Psoas muscle (tissue), 8 donors: ENCODE data around the gene LSM7. TPM values are rescaled to one million over a fixed set of nuclear protein-coding genes. Genes with fewer than 3 reads are reported as not detected.
A peak's percentile ranks its signal among the peaks of the same experiment; 100 is the strongest.

Experiments used
- ATAC-seq, 4 donors: fragments of 200-7000 bp; cut with Tn5 transposase; one replicate each; pipeline ENCODE4 v1.9.1; 2020; ENCODE audit warnings: moderate library complexity in 3 of 4, mild to moderate bottlenecking in 2 of 4
- DNase-seq, 2 donors: peaks; one replicate each; pipeline ENCODE4 v3.0.0-alpha.2; 2020
- H3K27ac ChIP-seq: fragments of 200-600 bp; one replicate; pipeline ENCODE4 v1.8.0; 2022
- H3K27me3 ChIP-seq, 3 donors: fragments of 200-600 bp in 1 of 3; one replicate each; pipeline versions ENCODE4 v1.6.1 to v1.8.0; 2013 to 2022; ENCODE audit warnings: low read length in 2 of 3, mild to moderate bottlenecking in 2 of 3, moderate library complexity in 1 of 3; ENCODE audit not compliant: insufficient read depth in 3 of 3
- H3K36me3 ChIP-seq, 2 donors: fragments of 200-600 bp in 1 of 2; one replicate each; pipeline versions ENCODE4 v1.6.1 to v1.8.0; 2013 to 2022; ENCODE audit warnings: low read depth in 1 of 2, mild to moderate bottlenecking in 1 of 2, moderate library complexity in 1 of 2; ENCODE audit not compliant: insufficient read depth in 1 of 2
- H3K4me1 ChIP-seq: fragments of 200-600 bp; one replicate; pipeline ENCODE4 v1.8.0; 2022
- H3K4me3 ChIP-seq: fragments of 200-600 bp; one replicate; pipeline ENCODE4 v1.8.0; 2022; ENCODE audit warnings: mild to moderate bottlenecking
- H3K9me3 ChIP-seq: fragments of 200-600 bp; one replicate; pipeline ENCODE4 v1.8.0; 2022
- CTCF ChIP-seq: fragments of 200-600 bp; IDR thresholded peaks from one replicate; pipeline ENCODE4 v1.8.0; 2022; ENCODE audit warnings: antibody characterized with exemption
- WGBS, 3 donors: extraction: QIAGEN DNeasy Blood & Tissue Kit; methylation state at CpG; one replicate each; pipeline versions ENCODE4 v1.1.6 to v1.1.7; 2013; 5-methylcytosine and 5-hydroxymethylcytosine counted together
- intact Hi-C, 2 donors: fragments of 100-400 bp; cut with DNase I; formaldehyde crosslinking; loops; one replicate each; pipeline versions ENCODE4 v1.11.0 to v1.14.2; 2022
- polyA plus RNA-seq, 3 donors: library from polyadenylated mRNA; stranded (reverse); fragments of 200-250 nt; gene quantifications; one replicate each; pipeline ENCODE4 v1.2.3, GENCODE V29; 2013
- total RNA-seq, 4 donors: library from RNA; stranded (reverse); fragmentation: NEBNext Ultra II Directional in 2 of 4; extraction: Animal tissue kit (Norgen Biotek cat#: 25700) in 2 of 4; gene quantifications; one replicate each; pipeline versions ENCODE4 v1.2.1 to v1.2.4, GENCODE V29; 2021 to 2023
- donor health status: healthy with polysubstance abuse.
- donor health status: DM: no; HTN: no; CAD: no; lungs with moderate emphysema.
- donor health status: Bipolar disorder and iron deficiency.
- donor health status: healthy.
- donor health status: DM: yes; HTN: yes; CAD: no.
- donor health status: DM: no; HTN: no; CAD: no.
- donor health status: DM: no; HTN: no; CAD: no.
- donor health status: DM: yes; HTN: yes; CAD: no.

The LSM7 gene
- total and polyA plus RNA-seq, 7 donors, result 42.2 to 323 (median 89.8) TPM

- H3K9me3 ChIP-seq, result no peaks in the 10 kb centered on the region
- WGBS, 3 donors, result 21 to 28% (median 23%) methylated on average over 29 to 44 of the region's 44 CpGs
- no peak within 1 kb of the TSS for H3K4me3 ChIP-seq
- ATAC-seq (peak in 1 of 4 donors; percentile 13), DNase-seq (peak in 1 of 2 donors; percentile 42)
- intact Hi-C loops, result no loop called here
- no peak within 1 kb of the TSS for H3K27ac ChIP-seq
- TF ChIP-seq CTCF, result no peak
- peaks cover 0 to 28% (median 8%) of the 10 kb centered on the region in 3 donors for H3K27me3 ChIP-seq
- H3K4me1 ChIP-seq, result peaks cover 9% of the 10 kb centered on the region
- H3K36me3 ChIP-seq, result no peaks in the 10 kb centered on the region
Observed at GRCh38 chr19:2359992-2360685, 31.8 kb upstream of the LSM7 start, which contains the start of gene TMPRSS9. TMPRSS9 (plus strand) TSS chr19:2360265; CDS start chr19:2389786, 29,521 bp downstream.

- TF ChIP-seq CTCF, result no peak
- intact Hi-C loops, result no loop called here
- peak in 1 of 2 donors; percentile 24 for DNase-seq
- ATAC-seq, result no peak
- no peak overlapping the region for H3K4me3 ChIP-seq
- H3K36me3 ChIP-seq, result peaks cover 0 to 13% of the 10 kb centered on the region in 2 donors
- H3K27ac ChIP-seq, result no peak overlapping the region
- no peaks in the 10 kb centered on the region for H3K9me3 ChIP-seq
- H3K27me3 ChIP-seq, result peaks cover 0 to 28% (median 6%) of the 10 kb centered on the region in 3 donors
- 72 to 77% (median 72%) methylated on average over 28 of the region's 28 CpGs for WGBS, 3 donors
- H3K4me1 ChIP-seq, result peaks cover 9% of the 10 kb centered on the region
Observed at GRCh38 chr19:2358548-2359173, 30.3 kb upstream of the LSM7 start.

GRCh38 chr19:2357279-2358206 lies 29.2 kb upstream of the LSM7 start:
- Histone ChIP-seq H3K9me3 (no peaks in the 10 kb centered on the region), H3K4me1 (peaks cover 9% of the 10 kb centered on the region), H3K4me3 (no peak overlapping the region), H3K36me3 (peaks cover 0 to 24% of the 10 kb centered on the region in 2 donors), H3K27me3 (peaks cover 0 to 21% (median 6%) of the 10 kb centered on the region in 3 donors), H3K27ac (no peak overlapping the region)
- ATAC-seq (no peak), DNase-seq (no peak)
- WGBS, 3 donors, result 89 to 97% (median 91%) methylated on average over 3 of the region's 3 CpGs
- intact Hi-C loops, result no loop called here
- no peak for TF ChIP-seq CTCF

GRCh38 chr19:2356036-2356646 lies 27.8 kb upstream of the LSM7 start:
- no peak for TF ChIP-seq CTCF
- intact Hi-C loops, result no loop called here
- peaks cover 9% of the 10 kb centered on the region for H3K4me1 ChIP-seq
- no peaks in the 10 kb centered on the region for H3K9me3 ChIP-seq
- peaks cover 0 to 35% of the 10 kb centered on the region in 2 donors for H3K36me3 ChIP-seq
- peaks cover 0 to 8% (median 6%) of the 10 kb centered on the region in 3 donors for H3K27me3 ChIP-seq
- no peak overlapping the region for H3K4me3 ChIP-seq
- no peak overlapping the region for H3K27ac ChIP-seq
- ATAC-seq (peak in 2 of 4 donors; percentile 21 to 28), DNase-seq (no peak)
- WGBS, 3 donors, result 70 to 72% (median 72%) methylated on average over 21 of the region's 21 CpGs
